Measurements from ENCODE around the gene NDEL1.
A peak's percentile ranks its signal among the peaks of the same experiment; 100 is the strongest.

The NDEL1 gene

GRCh38 chr17:8455665-8456209 lies 20.1 kb downstream of the NDEL1 start:
- no peaks in the 10 kb centered on the region for H3K27me3 ChIP-seq (ENCODE audit: control insufficient read depth in 1 of 2, insufficient read depth in 2 of 2, low read length in 2 of 2)

GRCh38 chr17:8458128-8458527 lies 22.4 kb downstream of the NDEL1 start:
- H3K9ac ChIP-seq (ENCODE audit: low read length in 2 of 2) = no peak overlapping the region
- no peak overlapping the region for H3K27ac ChIP-seq (ENCODE audit: low read length)
- H3K36me3 ChIP-seq (ENCODE audit: control insufficient read depth in 2 of 2, insufficient read depth in 2 of 2, low read length in 2 of 2) = peaks cover 51 to 66% of the 10 kb centered on the region in 2 donors
- H3K4me3 ChIP-seq (ENCODE audit: low read length in 2 of 2) = no peak overlapping the region
- no peaks in the 10 kb centered on the region for H3K27me3 ChIP-seq (ENCODE audit: control insufficient read depth in 1 of 2, insufficient read depth in 2 of 2, low read length in 2 of 2)
- H3K4me1 ChIP-seq (ENCODE audit: control insufficient read depth, insufficient read depth, low read length) = no peaks in the 10 kb centered on the region
- no peaks in the 10 kb centered on the region for H3K9me3 ChIP-seq (ENCODE audit: control insufficient read depth in 2 of 2, low read length in 2 of 2)

More at GRCh38 chr17:8455665-8456209, 20.1 kb downstream of the NDEL1 start:
- H3K9ac ChIP-seq (ENCODE audit: low read length in 2 of 2) = no peak overlapping the region
- H3K4me1 ChIP-seq (ENCODE audit: control insufficient read depth, insufficient read depth, low read length) = no peaks in the 10 kb centered on the region
- no peak overlapping the region for H3K27ac ChIP-seq (ENCODE audit: low read length)
- peaks cover 50 to 52% of the 10 kb centered on the region in 2 donors for H3K36me3 ChIP-seq (ENCODE audit: control insufficient read depth in 2 of 2, insufficient read depth in 2 of 2, low read length in 2 of 2)
- no peak overlapping the region for H3K4me3 ChIP-seq (ENCODE audit: low read length in 2 of 2)
- no peaks in the 10 kb centered on the region for H3K9me3 ChIP-seq (ENCODE audit: control insufficient read depth in 2 of 2, low read length in 2 of 2)

- no peaks in the 10 kb centered on the region for H3K27me3 ChIP-seq (ENCODE audit: control insufficient read depth in 1 of 2, insufficient read depth in 2 of 2, low read length in 2 of 2)
- H3K4me1 ChIP-seq (ENCODE audit: control insufficient read depth, insufficient read depth, low read length) = no peaks in the 10 kb centered on the region
- no peaks in the 10 kb centered on the region for H3K9me3 ChIP-seq (ENCODE audit: control insufficient read depth in 2 of 2, low read length in 2 of 2)
- no peak overlapping the region for H3K4me3 ChIP-seq (ENCODE audit: low read length in 2 of 2)
- no peak overlapping the region for H3K27ac ChIP-seq (ENCODE audit: low read length)
- peaks cover 60 to 68% of the 10 kb centered on the region in 2 donors for H3K36me3 ChIP-seq (ENCODE audit: control insufficient read depth in 2 of 2, insufficient read depth in 2 of 2, low read length in 2 of 2)
- no peak overlapping the region for H3K9ac ChIP-seq (ENCODE audit: low read length in 2 of 2)
Observed at GRCh38 chr17:8459107-8459506, 23.4 kb downstream of the NDEL1 start.

DNA sequence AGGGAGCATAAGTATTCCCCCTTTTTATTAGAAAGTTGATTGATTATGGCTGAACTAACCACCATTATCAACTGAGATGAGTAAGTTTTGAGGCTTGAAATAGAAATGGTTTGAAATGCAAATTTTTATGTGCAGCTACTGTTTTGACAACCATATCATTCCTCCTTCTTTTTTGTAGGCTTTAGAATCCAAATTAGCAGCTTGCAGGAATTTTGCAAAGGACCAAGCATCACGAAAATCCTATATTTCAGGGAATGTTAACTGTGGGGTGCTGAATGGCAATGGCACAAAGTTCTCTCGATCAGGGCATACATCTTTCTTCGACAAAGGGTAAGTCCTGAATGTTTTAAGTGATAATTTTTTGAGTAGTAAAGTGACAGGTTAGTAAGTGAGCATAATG lies 24.1 kb downstream of the NDEL1 start:
- H3K9ac ChIP-seq (ENCODE audit: low read length in 2 of 2) = no peak overlapping the region

DNA sequence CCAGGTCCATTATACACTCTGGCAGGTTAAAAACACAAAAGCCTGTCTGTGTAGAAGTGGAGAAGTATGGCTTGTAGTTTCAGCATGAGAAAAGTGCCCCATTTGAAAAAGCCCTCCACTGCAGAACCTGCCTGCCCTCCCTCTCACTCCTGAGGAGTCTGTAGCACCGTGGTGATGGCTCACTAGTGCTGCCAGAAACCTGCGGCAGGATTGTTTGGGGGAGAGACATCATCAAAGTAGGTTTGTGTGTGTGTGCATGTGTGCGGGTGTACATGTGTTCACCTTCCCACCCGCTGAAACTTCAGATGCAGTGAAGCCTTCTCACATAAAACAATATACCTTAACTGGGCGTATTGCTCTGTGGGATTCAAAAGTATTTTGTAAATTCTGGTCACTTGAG lies 26.9 kb downstream of the NDEL1 start:
- Histone ChIP-seq H3K36me3 (ENCODE audit: control insufficient read depth in 2 of 2, insufficient read depth in 2 of 2, low read length in 2 of 2) (peaks cover 54 to 57% of the 10 kb centered on the region in 2 donors), H3K4me1 (ENCODE audit: control insufficient read depth, insufficient read depth, low read length) (peaks cover 19% of the 10 kb centered on the region)

More for the DNA sequence above, 24.1 kb downstream of the NDEL1 start:
- H3K9me3 ChIP-seq (ENCODE audit: control insufficient read depth in 2 of 2, low read length in 2 of 2) = no peaks in the 10 kb centered on the region
- H3K4me3 ChIP-seq (ENCODE audit: low read length in 2 of 2) = no peak overlapping the region
- peaks cover 3% of the 10 kb centered on the region for H3K4me1 ChIP-seq (ENCODE audit: control insufficient read depth, insufficient read depth, low read length)
- H3K27ac ChIP-seq (ENCODE audit: low read length) = no peak overlapping the region
- peaks cover 61 to 64% of the 10 kb centered on the region in 2 donors for H3K36me3 ChIP-seq (ENCODE audit: control insufficient read depth in 2 of 2, insufficient read depth in 2 of 2, low read length in 2 of 2)
- H3K27me3 ChIP-seq (ENCODE audit: control insufficient read depth in 1 of 2, insufficient read depth in 2 of 2, low read length in 2 of 2) = no peaks in the 10 kb centered on the region

DNA sequence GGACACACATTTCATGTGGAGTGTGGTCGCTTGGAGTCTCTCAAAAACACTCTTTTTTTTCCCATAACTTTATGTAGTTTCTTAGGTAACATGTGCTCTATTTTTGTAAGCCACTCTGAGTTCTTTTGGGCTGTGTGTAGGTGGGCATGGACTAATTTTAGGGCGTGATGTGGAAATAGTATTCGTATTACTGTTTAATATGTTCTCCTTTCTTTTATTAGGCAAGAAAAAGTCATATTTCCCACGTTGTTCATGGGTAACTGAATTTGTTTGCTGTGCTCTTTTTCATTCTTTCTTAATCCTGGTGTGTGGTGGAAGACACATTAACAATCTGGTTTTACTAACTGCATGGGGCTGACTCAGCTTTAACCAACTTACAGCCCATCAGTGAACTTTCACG lies 27.4 kb downstream of the NDEL1 start:
- Histone ChIP-seq H3K9me3 (ENCODE audit: control insufficient read depth in 2 of 2, low read length in 2 of 2) (no peaks in the 10 kb centered on the region), H3K4me3 (ENCODE audit: low read length in 2 of 2) (no peak overlapping the region), H3K4me1 (ENCODE audit: control insufficient read depth, insufficient read depth, low read length) (peaks cover 19% of the 10 kb centered on the region), H3K27ac (ENCODE audit: low read length) (no peak overlapping the region), H3K27me3 (ENCODE audit: control insufficient read depth in 1 of 2, insufficient read depth in 2 of 2, low read length in 2 of 2) (no peaks in the 10 kb centered on the region), H3K36me3 (ENCODE audit: control insufficient read depth in 2 of 2, insufficient read depth in 2 of 2, low read length in 2 of 2) (peaks cover 54 to 58% of the 10 kb centered on the region in 2 donors), H3K9ac (ENCODE audit: low read length in 2 of 2) (no peak overlapping the region)

More for the DNA sequence above, 26.9 kb downstream of the NDEL1 start:
- no peak overlapping the region for H3K9ac ChIP-seq (ENCODE audit: low read length in 2 of 2)
- no peaks in the 10 kb centered on the region for H3K27me3 ChIP-seq (ENCODE audit: control insufficient read depth in 1 of 2, insufficient read depth in 2 of 2, low read length in 2 of 2)
- H3K27ac ChIP-seq (ENCODE audit: low read length) = no peak overlapping the region
- no peaks in the 10 kb centered on the region for H3K9me3 ChIP-seq (ENCODE audit: control insufficient read depth in 2 of 2, low read length in 2 of 2)
- no peak overlapping the region for H3K4me3 ChIP-seq (ENCODE audit: low read length in 2 of 2)

- Histone ChIP-seq H3K9me3 (ENCODE audit: control insufficient read depth in 2 of 2, low read length in 2 of 2) (no peaks in the 10 kb centered on the region), H3K9ac (ENCODE audit: low read length in 2 of 2) (peak overlapping the region in 1 of 2 donors; percentile 2), H3K4me3 (ENCODE audit: low read length in 2 of 2) (no peak overlapping the region), H3K36me3 (ENCODE audit: control insufficient read depth in 2 of 2, insufficient read depth in 2 of 2, low read length in 2 of 2) (peaks cover 50 to 54% of the 10 kb centered on the region in 2 donors), H3K27me3 (ENCODE audit: control insufficient read depth in 1 of 2, insufficient read depth in 2 of 2, low read length in 2 of 2) (no peaks in the 10 kb centered on the region), H3K27ac (ENCODE audit: low read length) (peak overlapping the region; percentile 18), H3K4me1 (ENCODE audit: control insufficient read depth, insufficient read depth, low read length) (peaks cover 23% of the 10 kb centered on the region)
Observed at GRCh38 chr17:8464941-8465340, 29.3 kb downstream of the NDEL1 start.

DNA sequence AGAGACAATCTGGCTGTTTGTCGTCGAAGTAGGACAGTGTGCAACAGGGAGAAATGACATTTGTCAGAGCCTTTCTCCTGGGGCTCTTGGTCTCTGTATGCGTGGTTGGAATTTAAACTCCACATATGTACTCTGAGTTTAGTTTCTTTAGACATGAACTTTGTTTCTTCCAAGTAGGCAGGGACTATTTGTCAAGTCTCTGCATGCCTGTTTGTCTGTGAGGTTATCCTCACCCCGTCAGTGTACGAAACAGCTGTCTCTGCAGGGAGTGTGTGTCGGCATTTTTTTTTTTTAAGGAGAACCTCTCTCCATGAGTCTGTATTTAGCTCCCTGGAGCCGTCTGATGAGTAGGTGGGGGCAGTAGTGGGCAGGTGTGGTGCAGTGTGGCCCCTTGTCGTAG lies 29.7 kb downstream of the NDEL1 start:
- Histone ChIP-seq H3K4me3 (ENCODE audit: low read length in 2 of 2) (no peak overlapping the region), H3K36me3 (ENCODE audit: control insufficient read depth in 2 of 2, insufficient read depth in 2 of 2, low read length in 2 of 2) (peaks cover 46 to 51% of the 10 kb centered on the region in 2 donors), H3K4me1 (ENCODE audit: control insufficient read depth, insufficient read depth, low read length) (peaks cover 27% of the 10 kb centered on the region), H3K9me3 (ENCODE audit: control insufficient read depth in 2 of 2, low read length in 2 of 2) (no peaks in the 10 kb centered on the region), H3K27me3 (ENCODE audit: control insufficient read depth in 1 of 2, insufficient read depth in 2 of 2, low read length in 2 of 2) (no peaks in the 10 kb centered on the region), H3K9ac (ENCODE audit: low read length in 2 of 2) (no peak overlapping the region), H3K27ac (ENCODE audit: low read length) (peak overlapping the region; percentile 18)

GRCh38 chr17:8465759-8466158 lies 30.1 kb downstream of the NDEL1 start:
- Histone ChIP-seq H3K36me3 (ENCODE audit: control insufficient read depth in 2 of 2, insufficient read depth in 2 of 2, low read length in 2 of 2) (peaks cover 43 to 47% of the 10 kb centered on the region in 2 donors), H3K4me3 (ENCODE audit: low read length in 2 of 2) (no peak overlapping the region), H3K27me3 (ENCODE audit: control insufficient read depth in 1 of 2, insufficient read depth in 2 of 2, low read length in 2 of 2) (no peaks in the 10 kb centered on the region), H3K4me1 (ENCODE audit: control insufficient read depth, insufficient read depth, low read length) (peaks cover 31% of the 10 kb centered on the region), H3K9ac (ENCODE audit: low read length in 2 of 2) (no peak overlapping the region), H3K9me3 (ENCODE audit: control insufficient read depth in 2 of 2, low read length in 2 of 2) (no peaks in the 10 kb centered on the region), H3K27ac (ENCODE audit: low read length) (peak overlapping the region; percentile 18)

DNA sequence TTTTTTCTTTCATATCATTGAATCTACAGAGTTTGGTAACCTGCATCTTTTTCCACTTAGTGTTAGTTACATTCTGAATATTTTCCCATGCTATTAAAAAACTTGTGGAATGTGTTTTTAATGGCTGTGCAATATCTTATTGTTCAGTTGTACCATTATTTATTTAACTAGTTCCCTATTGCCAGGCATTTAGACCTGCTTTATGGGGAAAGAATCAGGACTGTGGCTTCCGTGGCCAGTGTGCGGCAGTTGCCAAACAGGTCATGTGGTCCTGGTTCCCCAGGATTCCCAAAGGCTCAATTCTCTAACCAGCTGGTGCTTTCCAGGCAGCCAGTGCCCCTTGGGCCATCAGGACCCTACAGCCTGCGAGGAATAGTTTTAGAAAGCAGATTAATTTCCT lies 30.8 kb downstream of the NDEL1 start:
- Histone ChIP-seq H3K36me3 (ENCODE audit: control insufficient read depth in 2 of 2, insufficient read depth in 2 of 2, low read length in 2 of 2) (peaks cover 39 to 45% of the 10 kb centered on the region in 2 donors), H3K4me1 (ENCODE audit: control insufficient read depth, insufficient read depth, low read length) (peaks cover 33% of the 10 kb centered on the region), H3K27me3 (ENCODE audit: control insufficient read depth in 1 of 2, insufficient read depth in 2 of 2, low read length in 2 of 2) (no peaks in the 10 kb centered on the region), H3K9me3 (ENCODE audit: control insufficient read depth in 2 of 2, low read length in 2 of 2) (no peaks in the 10 kb centered on the region), H3K4me3 (ENCODE audit: low read length in 2 of 2) (no peak overlapping the region), H3K9ac (ENCODE audit: low read length in 2 of 2) (no peak overlapping the region), H3K27ac (ENCODE audit: low read length) (no peak overlapping the region)

DNA sequence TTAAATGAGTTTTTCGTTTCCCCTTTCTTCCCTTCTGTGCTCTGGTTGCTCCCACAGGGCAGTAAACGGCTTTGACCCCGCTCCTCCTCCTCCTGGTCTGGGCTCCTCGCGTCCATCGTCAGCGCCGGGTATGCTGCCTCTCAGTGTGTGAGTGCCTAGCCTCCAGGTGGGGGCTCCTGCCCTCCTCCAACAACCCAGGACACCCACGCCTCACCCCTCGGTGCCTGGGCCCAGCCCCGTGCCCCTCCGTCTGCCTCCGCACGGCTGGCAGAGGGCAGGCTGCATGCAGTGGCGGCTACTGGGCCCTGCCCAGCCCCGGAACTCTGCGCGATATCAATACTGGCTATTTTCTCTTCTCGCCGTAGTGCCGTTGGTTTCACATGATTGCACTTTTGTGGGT lies 31.2 kb downstream of the NDEL1 start:
- peaks cover 33% of the 10 kb centered on the region for H3K4me1 ChIP-seq (ENCODE audit: control insufficient read depth, insufficient read depth, low read length)
- H3K27me3 ChIP-seq (ENCODE audit: control insufficient read depth in 1 of 2, insufficient read depth in 2 of 2, low read length in 2 of 2) = no peaks in the 10 kb centered on the region
- no peaks in the 10 kb centered on the region for H3K9me3 ChIP-seq (ENCODE audit: control insufficient read depth in 2 of 2, low read length in 2 of 2)
- peaks cover 39 to 43% of the 10 kb centered on the region in 2 donors for H3K36me3 ChIP-seq (ENCODE audit: control insufficient read depth in 2 of 2, insufficient read depth in 2 of 2, low read length in 2 of 2)
- no peak overlapping the region for H3K27ac ChIP-seq (ENCODE audit: low read length)
- no peak overlapping the region for H3K4me3 ChIP-seq (ENCODE audit: low read length in 2 of 2)
- no peak overlapping the region for H3K9ac ChIP-seq (ENCODE audit: low read length in 2 of 2)
